Measurements from ENCODE around the gene GDPGP1.

Gene GDPGP1

GRCh38 chr15:90192961-90193786 lies 40.8 kb upstream of the GDPGP1 start:
- TF ChIP-seq JUND (IDR thresholded peaks at IDR 0.05; ENCODE audit: low read depth): no peak
- in situ Hi-C loops (cut with HindIII; ENCODE audit: low pct_unique_long_range_greater_than_20kb, low sequenced_read_pairs): no loop called here
- no peak for DNase-seq (ENCODE audit: low read depth in 1 of 2, low spot score in 1 of 2)

GRCh38 chr15:90194655-90195054 lies 39.4 kb upstream of the GDPGP1 start:
- TF ChIP-seq JUND (IDR thresholded peaks at IDR 0.05; ENCODE audit: low read depth): no peak
- in situ Hi-C loops (cut with HindIII; ENCODE audit: low pct_unique_long_range_greater_than_20kb, low sequenced_read_pairs): no loop called here
- no peak for DNase-seq (ENCODE audit: low read depth in 1 of 2, low spot score in 1 of 2)

GRCh38 chr15:90200534-90201129 lies 33.4 kb upstream of the GDPGP1 start:
- no peak for DNase-seq (ENCODE audit: low read depth in 1 of 2, low spot score in 1 of 2)
- in situ Hi-C loops (cut with HindIII; ENCODE audit: low pct_unique_long_range_greater_than_20kb, low sequenced_read_pairs): no loop called here
- no peak for TF ChIP-seq JUND (IDR thresholded peaks at IDR 0.05; ENCODE audit: low read depth)

- no peak for TF ChIP-seq JUND (IDR thresholded peaks at IDR 0.05; ENCODE audit: low read depth)
- in situ Hi-C loops (cut with HindIII; ENCODE audit: low pct_unique_long_range_greater_than_20kb, low sequenced_read_pairs): no loop called here
- peak; percentile 72 to 88 for DNase-seq (ENCODE audit: low read depth in 1 of 2, low spot score in 1 of 2)
These were observed 32.7 kb upstream of the GDPGP1 start, which contains the start of gene SEMA4B for GRCh38 chr15:90201130-90201943. Gene SEMA4B, plus strand, starts transcription at chr15:90201330. Its CDS starts 249 bp downstream, at chr15:90201579.

- no peak for DNase-seq (ENCODE audit: low read depth in 1 of 2, low spot score in 1 of 2)
- no peak for TF ChIP-seq JUND (IDR thresholded peaks at IDR 0.05; ENCODE audit: low read depth)
These were observed 32.0 kb upstream of the GDPGP1 start for GRCh38 chr15:90201944-90202375.

GRCh38 chr15:90202929-90203328 lies 31.1 kb upstream of the GDPGP1 start:
- TF ChIP-seq JUND (IDR thresholded peaks at IDR 0.05; ENCODE audit: low read depth): no peak
- DNase-seq (ENCODE audit: low read depth in 1 of 2, low spot score in 1 of 2): no peak
- in situ Hi-C loops (cut with HindIII; ENCODE audit: low pct_unique_long_range_greater_than_20kb, low sequenced_read_pairs): no loop called here

More at GRCh38 chr15:90201944-90202375, 32.0 kb upstream of the GDPGP1 start:
- in situ Hi-C loops (cut with HindIII; ENCODE audit: low pct_unique_long_range_greater_than_20kb, low sequenced_read_pairs): no loop called here

- in situ Hi-C loops (cut with HindIII; ENCODE audit: low pct_unique_long_range_greater_than_20kb, low sequenced_read_pairs): no loop called here
- no peak for TF ChIP-seq JUND (IDR thresholded peaks at IDR 0.05; ENCODE audit: low read depth)
- no peak for DNase-seq (ENCODE audit: low read depth in 1 of 2, low spot score in 1 of 2)
These were observed 30.5 kb upstream of the GDPGP1 start for GRCh38 chr15:90203473-90203872.

- no peak for TF ChIP-seq JUND (IDR thresholded peaks at IDR 0.05; ENCODE audit: low read depth)
- in situ Hi-C loops (cut with HindIII; ENCODE audit: low pct_unique_long_range_greater_than_20kb, low sequenced_read_pairs): no loop called here
- DNase-seq (ENCODE audit: low read depth in 1 of 2, low spot score in 1 of 2): no peak
These were observed 30.1 kb upstream of the GDPGP1 start for GRCh38 chr15:90203922-90204321.

GRCh38 chr15:90205050-90205848 lies 28.8 kb upstream of the GDPGP1 start:
- TF ChIP-seq JUND (IDR thresholded peaks at IDR 0.05; ENCODE audit: low read depth): no peak
- in situ Hi-C loops (cut with HindIII; ENCODE audit: low pct_unique_long_range_greater_than_20kb, low sequenced_read_pairs): no loop called here
- no peak for DNase-seq (ENCODE audit: low read depth in 1 of 2, low spot score in 1 of 2)

- DNase-seq (ENCODE audit: low read depth in 1 of 2, low spot score in 1 of 2): no peak
- no peak for TF ChIP-seq JUND (IDR thresholded peaks at IDR 0.05; ENCODE audit: low read depth)
- in situ Hi-C loops (cut with HindIII; ENCODE audit: low pct_unique_long_range_greater_than_20kb, low sequenced_read_pairs): no loop called here
These were observed 28.1 kb upstream of the GDPGP1 start for GRCh38 chr15:90205886-90206285.

GRCh38 chr15:90207252-90207651 lies 26.8 kb upstream of the GDPGP1 start:
- in situ Hi-C loops (cut with HindIII; ENCODE audit: low pct_unique_long_range_greater_than_20kb, low sequenced_read_pairs): no loop called here
- DNase-seq (ENCODE audit: low read depth in 1 of 2, low spot score in 1 of 2): no peak
- TF ChIP-seq JUND (IDR thresholded peaks at IDR 0.05; ENCODE audit: low read depth): no peak

- DNase-seq (ENCODE audit: low read depth in 1 of 2, low spot score in 1 of 2): no peak
- TF ChIP-seq JUND (IDR thresholded peaks at IDR 0.05; ENCODE audit: low read depth): no peak
- in situ Hi-C loops (cut with HindIII; ENCODE audit: low pct_unique_long_range_greater_than_20kb, low sequenced_read_pairs): no loop called here
These were observed 25.7 kb upstream of the GDPGP1 start for GRCh38 chr15:90208356-90208755.

Data from T47D (cell line).